PC-9 (cell line): ENCODE results near the gene MYO1B.

Source experiments
- CTCF ChIP-seq: fragments of 200-600 bp; sonication (generic); conservative IDR thresholded peaks from 2 replicates; pipeline ENCODE4 v1.6.1; 2017; ENCODE audit warnings: mixed run types, antibody characterized with exemption, mild to moderate bottlenecking, moderate library complexity
- EZH2 ChIP-seq: fragments of 200-600 bp; sonication (generic); IDR thresholded peaks from 2 replicates; pipeline ENCODE4 v1.8.0; 2017; ENCODE audit warnings: antibody characterized with exemption, low read depth

GRCh38 chr2:191198271-191198670 lies 46.9 kb upstream of the MYO1B start:
- TF ChIP-seq CTCF (no peak), EZH2 (no peak)
